ENCODE results near the gene RNU6-9.
A peak's percentile ranks its signal among the peaks of the same experiment; 100 is the strongest.

The RNU6-9 gene

GRCh38 chr19:899336-900042 is 6.2 kb downstream of the RNU6-9 start:
- no peak for DNase-seq

GRCh38 chr19:900043-900301 is 6.7 kb downstream of the RNU6-9 start:
- DNase-seq, result no peak

- no peak for DNase-seq
These were observed 7.2 kb downstream of the RNU6-9 start for GRCh38 chr19:900302-901111.

- no peak for DNase-seq
These were observed 8.2 kb downstream of the RNU6-9 start for GRCh38 chr19:901216-902092.

- DNase-seq, result no peak
These were observed 8.7 kb downstream of the RNU6-9 start for GRCh38 chr19:902093-902370.

- DNase-seq, result no peak
These were observed 9.4 kb downstream of the RNU6-9 start for GRCh38 chr19:902446-903226.

- no peak for DNase-seq
These were observed 10.0 kb downstream of the RNU6-9 start for GRCh38 chr19:903266-903797.

GRCh38 chr19:904545-904944 is 11.3 kb downstream of the RNU6-9 start:
- no peak for DNase-seq

GRCh38 chr19:906480-906879 is 13.2 kb downstream of the RNU6-9 start:
- no peak for DNase-seq

GRCh38 chr19:907183-907853 is 14.0 kb downstream of the RNU6-9 start:
- DNase-seq, result peak; percentile 33

GRCh38 chr19:911197-912033 is 18.1 kb downstream of the RNU6-9 start:
- DNase-seq, result no peak

- peak; percentile 46 for DNase-seq
These were observed 19.1 kb downstream of the RNU6-9 start for GRCh38 chr19:912181-913079.

- DNase-seq, result peak; percentile 89
These were observed 19.9 kb downstream of the RNU6-9 start, which contains the start of gene R3HDM4 for GRCh38 chr19:913080-913748. Gene R3HDM4 (minus strand): TSS chr19:913219. CDS start chr19:913157, 62 bp downstream.

GRCh38 chr19:916645-917322 is 23.5 kb downstream of the RNU6-9 start:
- peak; percentile 53 for DNase-seq

- DNase-seq, result peak; percentile 46
These were observed 24.3 kb downstream of the RNU6-9 start, which contains the start of gene KISS1R for GRCh38 chr19:917323-918151. Gene KISS1R (plus strand): TSS chr19:917333. CDS start chr19:917503, 170 bp downstream.

- no peak for DNase-seq
These were observed 24.8 kb downstream of the RNU6-9 start for GRCh38 chr19:918152-918437.

GRCh38 chr19:918481-919198 is 25.4 kb downstream of the RNU6-9 start:
- DNase-seq, result peak; percentile 36

Measured in stimulated activated CD4-positive, alpha-beta T cell treated with anti-CD3 and anti-CD28 coated beads, Interleukin-4, amount 100 ng/mL, for 1 hour (primary cell).